Measurements from ENCODE around the gene OR7A17. TPM values are rescaled to one million over a fixed set of nuclear protein-coding genes. Genes with fewer than 3 reads are reported as not detected.

The OR7A17 gene
- total and polyA plus RNA-seq, 8 donors: not detected

- Histone ChIP-seq H3K27me3 (peaks cover 0 to 13% (median 0%) of the 10 kb centered on the region in 4 donors), H3K4me1 (no peaks in the 10 kb centered on the region), H3K27ac (no peak overlapping the region), H3K4me3 (no peak overlapping the region), H3K36me3 (no peaks in the 10 kb centered on the region), H3K9me3 (no peaks in the 10 kb centered on the region)
- intact Hi-C loops (cut with DNase I): no loop called here
- TF ChIP-seq, protein P1, sequence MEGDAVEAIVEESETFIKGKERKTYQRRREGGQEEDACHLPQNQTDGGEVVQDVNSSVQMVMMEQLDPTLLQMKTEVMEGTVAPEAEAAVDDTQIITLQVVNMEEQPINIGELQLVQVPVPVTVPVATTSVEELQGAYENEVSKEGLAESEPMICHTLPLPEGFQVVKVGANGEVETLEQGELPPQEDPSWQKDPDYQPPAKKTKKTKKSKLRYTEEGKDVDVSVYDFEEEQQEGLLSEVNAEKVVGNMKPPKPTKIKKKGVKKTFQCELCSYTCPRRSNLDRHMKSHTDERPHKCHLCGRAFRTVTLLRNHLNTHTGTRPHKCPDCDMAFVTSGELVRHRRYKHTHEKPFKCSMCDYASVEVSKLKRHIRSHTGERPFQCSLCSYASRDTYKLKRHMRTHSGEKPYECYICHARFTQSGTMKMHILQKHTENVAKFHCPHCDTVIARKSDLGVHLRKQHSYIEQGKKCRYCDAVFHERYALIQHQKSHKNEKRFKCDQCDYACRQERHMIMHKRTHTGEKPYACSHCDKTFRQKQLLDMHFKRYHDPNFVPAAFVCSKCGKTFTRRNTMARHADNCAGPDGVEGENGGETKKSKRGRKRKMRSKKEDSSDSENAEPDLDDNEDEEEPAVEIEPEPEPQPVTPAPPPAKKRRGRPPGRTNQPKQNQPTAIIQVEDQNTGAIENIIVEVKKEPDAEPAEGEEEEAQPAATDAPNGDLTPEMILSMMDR (IDR thresholded peaks at IDR 0.05): no peak
- FAIRE-seq (no peak), DNase-seq (no peak), ATAC-seq (no peak)
- 54 to 57% methylated on average over 5 of the region's 5 CpGs for WGBS, 2 donors
These were observed 17.4 kb downstream of the OR7A17 start for GRCh38 chr19:14868497-14868896.

DNA sequence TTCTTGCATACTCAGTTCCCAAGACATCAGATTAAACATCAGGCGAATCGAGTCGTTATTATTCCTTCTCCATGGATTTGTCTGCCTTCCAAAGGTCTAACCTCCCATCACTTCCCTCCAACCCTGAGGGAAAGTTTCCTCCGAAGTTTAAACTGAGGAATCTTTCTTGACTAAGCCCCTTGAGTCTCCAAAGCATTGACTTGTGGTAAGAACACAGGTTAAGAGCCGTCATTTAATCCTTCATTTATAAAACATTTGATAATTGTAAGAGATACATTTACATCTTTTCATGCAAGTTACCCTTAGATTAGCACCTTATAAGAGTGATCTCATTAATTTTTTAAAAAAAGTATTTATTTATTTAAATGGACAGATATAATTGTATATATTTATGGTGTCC, 37.1 kb downstream of the OR7A17 start, which contains the start of gene OR7A10:
Gene OR7A10 (minus strand): TSS at position 101 of the 400 bp plus-strand sequence. CDS start 7,045 bp downstream, outside the sequence.
- WGBS, 2 donors: 50 to 63% methylated on average over 5 of the region's 5 CpGs
- H3K4me1 ChIP-seq: no peaks in the 10 kb centered on the region
- H3K9me3 ChIP-seq: no peaks in the 10 kb centered on the region
- no peaks in the 10 kb centered on the region for H3K36me3 ChIP-seq
- H3K4me3 ChIP-seq: no peak within 1 kb of the TSS
- H3K27ac ChIP-seq: no peak within 1 kb of the TSS
- H3K27me3 ChIP-seq: peaks cover 0 to 8% (median 0%) of the 10 kb centered on the region in 4 donors
- intact Hi-C loops (cut with DNase I): no loop called here
- DNase-seq: no peak
- no peak for FAIRE-seq
- no peak for ATAC-seq
- TF ChIP-seq, protein P1 (IDR thresholded peaks at IDR 0.05): no peak

DNA sequence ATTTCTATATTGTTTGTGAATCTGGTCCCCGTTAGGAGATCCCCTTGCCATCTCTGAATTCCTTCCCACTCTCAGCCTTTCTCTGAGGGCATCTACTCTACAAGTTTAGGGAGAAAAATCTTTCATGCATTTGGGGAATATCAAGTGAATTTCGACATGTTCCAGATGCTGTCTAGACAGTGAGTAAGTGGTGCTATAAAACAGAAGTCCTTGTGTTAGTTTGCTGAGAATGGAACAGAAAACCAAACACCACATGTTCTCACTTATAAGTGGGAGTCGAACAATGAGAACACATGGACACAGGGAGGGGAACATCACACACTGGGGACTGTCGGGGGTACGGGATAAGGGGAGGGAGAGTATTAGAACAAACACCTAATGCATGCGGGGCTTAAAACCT, 42.4 kb downstream of the OR7A17 start:
- no peaks in the 10 kb centered on the region for H3K9me3 ChIP-seq
- intact Hi-C loops (cut with DNase I): no loop called here
- H3K27ac ChIP-seq: no peak overlapping the region
- no peak overlapping the region for H3K4me3 ChIP-seq
- peaks cover 0 to 4% (median 0%) of the 10 kb centered on the region in 4 donors for H3K27me3 ChIP-seq
- no peaks in the 10 kb centered on the region for H3K36me3 ChIP-seq
- ATAC-seq (no peak), FAIRE-seq (no peak), DNase-seq (no peak)
- no peaks in the 10 kb centered on the region for H3K4me1 ChIP-seq
- 41 to 46% methylated on average over 6 of the region's 6 CpGs for WGBS, 2 donors
- TF ChIP-seq, protein P1 (IDR thresholded peaks at IDR 0.05): no peak

- DNase-seq (no peak), ATAC-seq (no peak), FAIRE-seq (no peak)
- 42 to 49% methylated on average over 2 of the region's 2 CpGs for WGBS, 2 donors
- Histone ChIP-seq H3K4me1 (no peaks in the 10 kb centered on the region), H3K27me3 (peaks cover 0 to 4% (median 0%) of the 10 kb centered on the region in 4 donors), H3K9me3 (no peaks in the 10 kb centered on the region), H3K4me3 (no peak overlapping the region), H3K36me3 (no peaks in the 10 kb centered on the region), H3K27ac (no peak overlapping the region)
- intact Hi-C loops (cut with DNase I): no loop called here
- TF ChIP-seq, protein P1 (IDR thresholded peaks at IDR 0.05): no peak
These were observed 42.8 kb downstream of the OR7A17 start for GRCh38 chr19:14843169-14843568.

DNA sequence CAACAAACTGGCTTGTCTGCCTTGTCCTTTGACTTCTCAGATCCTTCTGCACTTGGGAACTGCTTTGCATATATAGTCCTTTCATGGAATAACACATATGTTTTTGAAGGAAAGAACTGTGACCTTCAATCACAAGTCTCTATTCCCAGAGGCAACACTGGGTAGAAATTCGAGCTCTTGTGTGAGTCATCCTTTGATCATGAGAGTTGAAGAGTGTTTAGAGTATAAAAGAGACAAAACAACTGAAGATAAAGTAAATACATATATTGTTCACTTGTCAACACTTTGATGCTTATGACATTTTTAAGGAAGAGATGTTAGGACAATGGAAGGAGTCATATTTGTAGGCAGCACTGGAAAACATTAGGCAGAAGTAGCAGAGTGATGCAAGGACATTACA, 45.7 kb downstream of the OR7A17 start:
- no peak for FAIRE-seq

More for the DNA sequence above, 45.7 kb downstream of the OR7A17 start:
- no peaks in the 10 kb centered on the region for H3K4me1 ChIP-seq
- intact Hi-C loops (cut with DNase I): no loop called here
- TF ChIP-seq, protein P1 (IDR thresholded peaks at IDR 0.05): no peak
- no peaks in the 10 kb centered on the region for H3K27me3 ChIP-seq
- H3K9me3 ChIP-seq: no peaks in the 10 kb centered on the region
- DNase-seq (no peak), ATAC-seq (no peak)
- WGBS, 2 donors: 13 to 34% methylated on average over 1 of the region's 1 CpG
- H3K27ac ChIP-seq: no peak overlapping the region
- no peaks in the 10 kb centered on the region for H3K36me3 ChIP-seq
- no peak overlapping the region for H3K4me3 ChIP-seq

All from pancreas (tissue), 10 donors.